Testis (tissue), 2 donors: ENCODE measurements around the gene ICAM5.

ENCODE experiments used
- POLR2A ChIP-seq: fragments of 450-650 bp; IDR thresholded peaks from one replicate; pipeline ENCODE4 v1.6.1; 2017; ENCODE audit warnings: antibody characterized with exemption, mild to moderate bottlenecking, moderate library complexity
- TF ChIP-seq, protein P1 (sequence below), 3 experiments: fragments of 450-650 bp in 2 of 3; fragments of 200-600 bp in 1 of 3; sonication (generic) in 1 of 3; IDR thresholded peaks; one replicate each; pipeline ENCODE4 v1.5.1; 2016 to 2019; ENCODE audit warnings: antibody characterized with exemption in 3 of 3, mild to moderate bottlenecking in 2 of 3, moderate library complexity in 1 of 3

- TF ChIP-seq, protein P1, sequence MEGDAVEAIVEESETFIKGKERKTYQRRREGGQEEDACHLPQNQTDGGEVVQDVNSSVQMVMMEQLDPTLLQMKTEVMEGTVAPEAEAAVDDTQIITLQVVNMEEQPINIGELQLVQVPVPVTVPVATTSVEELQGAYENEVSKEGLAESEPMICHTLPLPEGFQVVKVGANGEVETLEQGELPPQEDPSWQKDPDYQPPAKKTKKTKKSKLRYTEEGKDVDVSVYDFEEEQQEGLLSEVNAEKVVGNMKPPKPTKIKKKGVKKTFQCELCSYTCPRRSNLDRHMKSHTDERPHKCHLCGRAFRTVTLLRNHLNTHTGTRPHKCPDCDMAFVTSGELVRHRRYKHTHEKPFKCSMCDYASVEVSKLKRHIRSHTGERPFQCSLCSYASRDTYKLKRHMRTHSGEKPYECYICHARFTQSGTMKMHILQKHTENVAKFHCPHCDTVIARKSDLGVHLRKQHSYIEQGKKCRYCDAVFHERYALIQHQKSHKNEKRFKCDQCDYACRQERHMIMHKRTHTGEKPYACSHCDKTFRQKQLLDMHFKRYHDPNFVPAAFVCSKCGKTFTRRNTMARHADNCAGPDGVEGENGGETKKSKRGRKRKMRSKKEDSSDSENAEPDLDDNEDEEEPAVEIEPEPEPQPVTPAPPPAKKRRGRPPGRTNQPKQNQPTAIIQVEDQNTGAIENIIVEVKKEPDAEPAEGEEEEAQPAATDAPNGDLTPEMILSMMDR (IDR thresholded peaks at IDR 0.05) = no peak
- TF ChIP-seq POLR2A = no peak
Measured at GRCh38 chr19:10294368-10294697, 4.6 kb downstream of the ICAM5 start.
